ENCODE results near the gene MFAP4.

DNA sequence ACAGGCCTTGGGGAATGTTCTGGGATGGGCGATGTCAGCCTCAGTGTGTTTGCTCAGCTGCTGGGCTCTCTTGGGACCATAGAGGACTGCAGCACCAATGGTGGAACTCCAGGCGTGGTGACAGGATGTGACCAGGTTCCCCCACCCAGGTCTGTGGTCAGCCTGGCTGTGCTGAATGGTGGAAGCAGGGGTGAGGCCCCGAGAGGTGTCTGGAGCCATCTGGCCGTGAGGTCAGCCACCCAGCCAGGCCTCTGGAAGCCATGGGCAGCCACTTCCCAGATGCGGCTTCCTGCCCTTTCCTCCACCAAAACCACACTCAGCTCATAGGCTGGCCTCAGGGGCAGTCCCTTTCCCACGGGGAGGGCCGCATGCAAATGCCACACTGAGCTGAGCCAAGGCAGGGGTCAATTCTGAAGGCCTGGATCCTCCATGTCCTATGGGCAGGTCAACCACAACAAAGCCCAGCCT is 16.5 kb downstream of the MFAP4 start:
- TF ChIP-seq POLR2AphosphoS5 (IDR thresholded peaks at IDR 0.05) = no peak
- no peak for TF ChIP-seq CTCF (IDR thresholded peaks at IDR 0.05)
